GM21825 (cell line): ENCODE results near the gene CCPG1.

Experiments used
- ATAC-seq: cut with Tn5 transposase; IDR thresholded peaks from one replicate; pipeline ENCODE4 v1.9.1; 2021; ENCODE audit warnings: mild to moderate bottlenecking, moderate library complexity; ENCODE audit not compliant: unreplicated experiment

The CCPG1 gene

DNA sequence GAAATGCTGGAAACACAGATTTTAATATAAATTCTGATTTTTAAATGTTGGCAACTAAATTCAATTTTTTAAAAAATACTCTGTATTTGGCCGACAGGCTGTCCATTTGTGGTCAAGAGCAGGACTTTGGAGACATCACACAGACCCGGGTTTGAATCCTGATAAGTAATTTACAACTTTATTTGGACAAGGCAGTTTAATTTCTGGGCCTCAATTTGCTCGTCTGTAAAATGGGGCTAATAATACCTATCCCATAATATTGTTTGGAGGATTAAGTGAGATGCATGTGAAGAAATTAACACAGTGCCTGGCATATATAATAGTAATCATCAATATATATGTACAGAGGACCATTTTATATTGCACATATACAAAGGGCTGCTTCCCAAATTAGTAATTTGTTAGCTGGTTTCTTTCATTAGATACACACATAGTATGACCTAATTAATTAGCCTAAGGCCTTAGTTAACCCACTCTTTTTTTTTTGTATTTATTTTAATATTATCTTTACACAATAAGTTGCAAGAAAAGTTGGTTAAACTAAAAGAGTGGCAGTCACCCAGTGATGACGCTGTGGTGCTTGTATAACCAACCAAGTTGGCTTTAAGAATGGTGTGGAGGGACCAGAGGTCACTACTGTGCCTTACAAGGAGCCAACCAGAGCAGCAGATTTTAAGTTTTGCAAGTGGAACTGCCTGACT is 88.5 kb downstream of the CCPG1 start:
- ATAC-seq = peak; percentile 45

DNA sequence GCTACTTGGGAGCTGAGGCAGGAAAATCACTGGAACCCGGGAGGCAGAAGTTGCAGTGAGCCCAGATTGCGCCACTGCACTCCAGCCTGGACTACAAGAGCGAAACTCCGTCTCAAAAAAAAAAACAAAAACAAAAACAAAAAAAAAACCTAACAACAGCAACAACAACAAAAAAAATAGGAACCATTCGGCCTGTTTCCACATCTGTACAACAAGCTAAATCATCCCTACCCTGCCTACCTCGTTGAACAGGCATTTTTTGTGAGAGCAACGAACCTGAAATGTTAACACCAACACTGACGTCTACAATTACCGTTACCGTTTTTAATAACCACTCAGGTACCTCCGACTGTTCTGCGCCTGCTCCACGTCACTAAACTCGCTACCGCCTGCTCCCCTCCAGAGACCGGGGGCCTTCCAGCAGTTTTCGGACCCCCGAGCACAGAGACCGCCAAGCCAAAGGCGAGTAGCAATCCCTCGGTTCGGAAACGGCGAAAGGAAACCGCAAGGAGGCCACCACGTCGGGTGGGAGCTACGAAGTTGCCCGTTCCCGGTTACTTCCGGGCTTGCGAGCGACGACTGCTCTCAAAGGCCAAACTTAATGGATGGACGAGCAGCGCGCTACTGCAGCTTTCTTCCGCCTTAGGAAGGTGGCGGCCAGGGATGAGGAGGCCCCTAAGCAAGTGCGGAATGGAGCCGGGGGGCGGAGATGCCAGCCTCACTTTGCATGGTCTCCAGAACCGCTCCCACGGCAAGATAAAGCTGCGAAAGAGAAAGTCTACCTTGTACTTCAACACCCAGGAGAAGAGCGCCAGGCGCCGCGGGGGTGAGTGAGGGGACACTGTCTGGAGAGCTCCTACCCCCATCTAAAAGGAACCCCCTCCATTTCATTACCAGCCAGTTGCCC is 89.3 kb downstream of the CCPG1 start, which contains the start of the genes PIGB and PIGBOS1:
TSS of gene PIGB (plus strand) at position 635 of the 907 bp plus-strand sequence. CDS start at position 664, 29 bp downstream.
TSS of gene PIGBOS1 (minus strand) at position 536 of the 907 bp plus-strand sequence. CDS start 1,331 bp downstream, outside the sequence.
- ATAC-seq = peak; percentile 90
